A549 (cell line): ENCODE data around the gene ZNF33A.

Source experiments
- CTCF ChIP-seq: fragments of >200 bp; sonication (Bioruptor Twin); formaldehyde crosslinking; IDR thresholded peaks from 3 replicates; pipeline ENCODE4 v1.5.1; 2016
- EP300 ChIP-seq, 2 experiments: fragments of >200 bp; sonication (Bioruptor Twin); formaldehyde crosslinking; IDR thresholded peaks; 2 replicates in 1 of 2; 3 replicates in 1 of 2; pipeline ENCODE4 v1.6.1; 2016 to 2017
- MAFK ChIP-seq: fragments of 450-650 bp; IDR thresholded peaks from 2 replicates; pipeline ENCODE4 v1.6.1; 2014; ENCODE audit not compliant: partially characterized antibody
- MAX ChIP-seq: IDR thresholded peaks from 2 replicates; pipeline ENCODE4 v1.6.1; 2012
- NPAS2 ChIP-seq: fragments of 250-450 bp; sonication (Bioruptor Pico); IDR thresholded peaks from 2 replicates; pipeline ENCODE4 v1.8.0; 2022; ENCODE audit warnings: mild to moderate bottlenecking, moderate library complexity, borderline replicate concordance
- POLR2AphosphoS2 ChIP-seq: conservative IDR thresholded peaks from 2 replicates; pipeline ENCODE4 v1.6.1; 2012; ENCODE audit warnings: low read length, improper control_type of control experiment, inconsistent platforms
- USF2 ChIP-seq: fragments of 450-650 bp; IDR thresholded peaks from 2 replicates; pipeline ENCODE4 v1.6.1; 2014; ENCODE audit warnings: antibody characterized with exemption
- TF ChIP-seq, protein P1 (sequence below): IDR thresholded peaks from 2 replicates; pipeline ENCODE4 v1.6.1; 2012
- TF ChIP-seq, protein P2 (sequence below): fragments of >200 bp; sonication (Bioruptor Twin); formaldehyde crosslinking; IDR thresholded peaks from 2 replicates; pipeline ENCODE4 v1.6.1; 2016

DNA sequence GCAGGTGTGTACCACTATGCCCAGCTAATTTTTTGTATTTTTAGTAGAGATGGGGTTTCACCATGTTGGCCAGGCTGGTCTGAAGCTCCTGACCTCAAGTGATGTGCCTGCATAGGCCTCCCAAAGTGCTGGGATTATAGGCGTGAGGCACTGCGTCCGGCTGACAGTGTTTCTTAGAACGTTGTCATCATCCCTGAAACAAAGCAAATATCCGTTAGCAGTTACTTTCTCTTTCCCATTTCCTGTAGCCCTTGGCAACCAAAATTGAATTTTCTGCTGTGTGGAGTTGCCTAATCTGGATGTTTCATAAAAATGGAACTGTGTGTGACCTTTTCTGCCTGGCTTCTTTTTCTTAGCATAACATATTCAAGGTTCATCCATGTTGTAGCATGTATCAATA is 22.4 kb downstream of the ZNF33A start:
- no peak for TF ChIP-seq MAFK
- TF ChIP-seq, protein P1, sequence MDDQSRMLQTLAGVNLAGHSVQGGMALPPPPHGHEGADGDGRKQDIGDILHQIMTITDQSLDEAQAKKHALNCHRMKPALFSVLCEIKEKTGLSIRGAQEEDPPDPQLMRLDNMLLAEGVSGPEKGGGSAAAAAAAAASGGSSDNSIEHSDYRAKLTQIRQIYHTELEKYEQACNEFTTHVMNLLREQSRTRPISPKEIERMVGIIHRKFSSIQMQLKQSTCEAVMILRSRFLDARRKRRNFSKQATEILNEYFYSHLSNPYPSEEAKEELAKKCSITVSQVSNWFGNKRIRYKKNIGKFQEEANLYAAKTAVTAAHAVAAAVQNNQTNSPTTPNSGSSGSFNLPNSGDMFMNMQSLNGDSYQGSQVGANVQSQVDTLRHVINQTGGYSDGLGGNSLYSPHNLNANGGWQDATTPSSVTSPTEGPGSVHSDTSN: no peak
- no peak for TF ChIP-seq MAX
- TF ChIP-seq, protein P2, sequence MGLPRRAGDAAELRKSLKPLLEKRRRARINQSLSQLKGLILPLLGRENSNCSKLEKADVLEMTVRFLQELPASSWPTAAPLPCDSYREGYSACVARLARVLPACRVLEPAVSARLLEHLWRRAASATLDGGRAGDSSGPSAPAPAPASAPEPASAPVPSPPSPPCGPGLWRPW: no peak
- no peak for TF ChIP-seq EP300 (IDR thresholded peaks at IDR 0.05)
- TF ChIP-seq CTCF: no peak
- no peak for TF ChIP-seq USF2
- no peak for TF ChIP-seq POLR2AphosphoS2
- no peak for TF ChIP-seq NPAS2 (CRISPR knock-in tag)
